ENCODE measurements around the gene CDADC1. TPM values are rescaled to one million over a fixed set of nuclear protein-coding genes. Genes with fewer than 3 reads are reported as not detected.
A peak's percentile ranks its signal among the peaks of the same experiment; 100 is the strongest.

CDADC1 gene
- total RNA-seq, 8 experiments from 2014 or later = 5.3 to 16.0 (median 8.2) TPM

- in situ Hi-C loops (cut with MboI; ENCODE audit: low pct_unique_long_range_greater_than_20kb in 2 of 9, low sequenced_read_pairs in 9 of 9, unreplicated experiment in 9 of 9) = no loop called here
- H3K4me1 ChIP-seq (replicated peaks in 1 of 2) = no peaks in the 10 kb centered on the region
- ATAC-seq (replicated peaks in 6 of 8) = peak; percentile 78 to 91 (median 84)
- 0 to 24% (median 5%) methylated on average over 2 to 23 of the region's 111 CpGs; no CpG with 5 or more reads in 4 of the 10 experiments for WGBS, 10 experiments
- H3K4me3 ChIP-seq = peak within 1 kb of the TSS; percentile 23 to 34 (median 32)
- no peak within 1 kb of the TSS for H3K27ac ChIP-seq
Measured at GRCh38 chr13:49220036-49220855, 27.5 kb upstream of the CDADC1 start, which contains the start of gene MLNR. TSS of gene MLNR (plus strand) at chr13:49220338. CDS start at chr13:49220338, 0 bp downstream.

DNA sequence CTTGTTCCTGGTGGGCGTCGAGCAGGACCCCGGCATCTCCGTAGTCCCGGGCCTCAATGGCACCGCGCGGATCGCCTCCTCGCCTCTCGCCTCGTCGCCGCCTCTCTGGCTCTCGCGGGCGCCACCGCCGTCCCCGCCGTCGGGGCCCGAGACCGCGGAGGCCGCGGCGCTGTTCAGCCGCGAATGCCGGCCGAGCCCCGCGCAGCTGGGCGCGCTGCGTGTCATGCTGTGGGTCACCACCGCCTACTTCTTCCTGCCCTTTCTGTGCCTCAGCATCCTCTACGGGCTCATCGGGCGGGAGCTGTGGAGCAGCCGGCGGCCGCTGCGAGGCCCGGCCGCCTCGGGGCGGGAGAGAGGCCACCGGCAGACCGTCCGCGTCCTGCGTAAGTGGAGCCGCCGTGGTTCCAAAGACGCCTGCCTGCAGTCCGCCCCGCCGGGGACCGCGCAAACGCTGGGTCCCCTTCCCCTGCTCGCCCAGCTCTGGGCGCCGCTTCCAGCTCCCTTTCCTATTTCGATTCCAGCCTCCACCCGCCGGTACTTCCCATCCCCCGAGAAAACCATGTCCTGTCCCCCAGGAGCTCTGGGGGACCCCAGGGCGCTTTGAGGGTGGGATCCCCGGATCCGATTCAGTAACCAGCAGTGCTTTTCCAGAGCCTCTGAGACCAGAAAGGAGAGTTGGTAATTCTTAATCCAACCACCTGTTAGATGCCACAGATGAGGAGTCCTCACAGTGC is 26.7 kb upstream of the CDADC1 start:
- in situ Hi-C loops (cut with MboI; ENCODE audit: low pct_unique_long_range_greater_than_20kb in 2 of 9, low sequenced_read_pairs in 9 of 9, unreplicated experiment in 9 of 9) = no loop called here
- H3K4me1 ChIP-seq (replicated peaks in 1 of 2) = no peaks in the 10 kb centered on the region
- peak in 5 of 8 experiments; percentile 10 to 29 (median 11) for ATAC-seq (replicated peaks in 6 of 8)
- 0 to 60% (median 5%) methylated on average over 1 to 17 of the region's 73 CpGs; no CpG with 5 or more reads in 4 of the 10 experiments for WGBS, 10 experiments
- H3K27ac ChIP-seq = no peak overlapping the region
- peak overlapping the region; percentile 23 to 34 (median 32) for H3K4me3 ChIP-seq

DNA sequence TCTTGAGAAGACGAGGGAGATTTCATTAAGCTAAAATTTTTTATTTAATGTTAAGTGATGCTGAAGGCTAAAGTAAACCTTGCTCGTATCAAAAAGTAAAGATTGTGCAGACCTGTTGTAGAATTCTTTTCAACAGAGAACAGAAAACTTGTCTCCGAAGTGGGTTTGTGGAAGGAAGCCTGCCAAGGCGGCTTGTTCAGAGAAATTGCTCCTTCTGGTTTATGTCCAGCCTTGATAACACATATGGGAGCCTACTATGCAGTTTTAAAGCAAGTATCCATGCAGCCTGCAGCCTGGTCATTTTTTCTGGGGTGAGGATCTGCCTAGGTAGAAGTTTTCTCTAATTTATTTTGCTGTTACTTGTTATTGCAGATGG is 26.1 kb upstream of the CDADC1 start:
- Histone ChIP-seq H3K4me1 (replicated peaks in 1 of 2) (no peaks in the 10 kb centered on the region), H3K4me3 (no peak overlapping the region), H3K27ac (no peak overlapping the region)
- WGBS, 10 experiments = 0 to 90% (median 66%) methylated on average over 1 to 4 of the region's 4 CpGs; no CpG with 5 or more reads in 1 of the 10 experiments
- in situ Hi-C loops (cut with MboI; ENCODE audit: low pct_unique_long_range_greater_than_20kb in 2 of 9, low sequenced_read_pairs in 9 of 9, unreplicated experiment in 9 of 9) = no loop called here
- no peak for ATAC-seq (replicated peaks in 6 of 8)

- Histone ChIP-seq H3K4me1 (replicated peaks in 1 of 2) (no peaks in the 10 kb centered on the region), H3K4me3 (no peak overlapping the region), H3K27ac (no peak overlapping the region)
- 10 to 86% (median 65%) methylated on average over 1 to 3 of the region's 5 CpGs; no CpG with 5 or more reads in 6 of the 10 experiments for WGBS, 10 experiments
- in situ Hi-C loops (cut with MboI; ENCODE audit: low pct_unique_long_range_greater_than_20kb in 2 of 9, low sequenced_read_pairs in 9 of 9, unreplicated experiment in 9 of 9) = no loop called here
- peak in 1 of 8 experiments; percentile 68 for ATAC-seq (replicated peaks in 6 of 8)
Measured at GRCh38 chr13:49225223-49226042, 22.3 kb upstream of the CDADC1 start.

- ATAC-seq (replicated peaks in 6 of 8) = no peak
- H3K27ac ChIP-seq = no peak overlapping the region
- H3K4me1 ChIP-seq (replicated peaks in 1 of 2) = no peaks in the 10 kb centered on the region
- in situ Hi-C loops (cut with MboI; ENCODE audit: low pct_unique_long_range_greater_than_20kb in 2 of 9, low sequenced_read_pairs in 9 of 9, unreplicated experiment in 9 of 9) = no loop called here
- WGBS, 10 experiments = 33 to 100% (median 94%) methylated on average over 1 to 5 of the region's 5 CpGs; no CpG with 5 or more reads in 1 of the 10 experiments
- H3K4me3 ChIP-seq = no peak overlapping the region
Measured at GRCh38 chr13:49226613-49227012, 21.1 kb upstream of the CDADC1 start.

DNA sequence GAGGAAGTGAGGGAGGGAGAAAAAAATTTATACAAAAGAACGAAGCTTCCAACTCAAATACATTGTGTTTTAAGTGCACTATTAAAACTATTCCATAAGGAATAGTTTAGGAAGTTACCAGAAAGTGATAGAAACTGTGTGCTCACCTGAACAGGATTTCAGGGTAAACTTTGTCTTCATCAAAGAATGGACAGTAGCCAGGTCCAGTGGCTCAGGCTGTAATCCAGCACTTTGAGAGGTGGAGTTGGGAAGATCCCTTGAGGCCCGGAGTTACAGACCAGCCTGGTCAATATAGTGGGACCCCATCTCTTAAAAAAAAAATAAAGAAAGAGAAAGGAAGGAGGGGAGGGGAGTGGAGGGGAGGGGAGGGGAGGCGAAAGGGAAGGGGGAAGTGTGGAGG is 13.0 kb upstream of the CDADC1 start:
- in situ Hi-C loops (cut with MboI; ENCODE audit: low pct_unique_long_range_greater_than_20kb in 2 of 9, low sequenced_read_pairs in 9 of 9, unreplicated experiment in 9 of 9) = no loop called here
- H3K4me1 ChIP-seq (replicated peaks in 1 of 2) = no peaks in the 10 kb centered on the region
- H3K27ac ChIP-seq = no peak overlapping the region
- 80 to 100% (median 92%) methylated on average over 1 to 2 of the region's 3 CpGs; no CpG with 5 or more reads in 3 of the 10 experiments for WGBS, 10 experiments
- H3K4me3 ChIP-seq = no peak overlapping the region
- no peak for ATAC-seq (replicated peaks in 6 of 8)

GRCh38 chr13:49235856-49236431 is 11.8 kb upstream of the CDADC1 start:
- ATAC-seq (replicated peaks in 6 of 8) = peak in 2 of 8 experiments; percentile 44 to 54
- Histone ChIP-seq H3K27ac (no peak overlapping the region), H3K4me3 (no peak overlapping the region), H3K4me1 (replicated peaks in 1 of 2) (no peaks in the 10 kb centered on the region)
- 72 to 100% (median 94%) methylated on average over 1 to 6 of the region's 6 CpGs; no CpG with 5 or more reads in 2 of the 10 experiments for WGBS, 10 experiments
- in situ Hi-C loops (cut with MboI; ENCODE audit: low pct_unique_long_range_greater_than_20kb in 2 of 9, low sequenced_read_pairs in 9 of 9, unreplicated experiment in 9 of 9) = no loop called here

GRCh38 chr13:49238621-49239020 is 9.1 kb upstream of the CDADC1 start:
- WGBS, 10 experiments = 80 to 100% (median 100%) methylated on average over 1 to 2 of the region's 2 CpGs; no CpG with 5 or more reads in 1 of the 10 experiments
- in situ Hi-C loops (cut with MboI; ENCODE audit: low pct_unique_long_range_greater_than_20kb in 2 of 9, low sequenced_read_pairs in 9 of 9, unreplicated experiment in 9 of 9) = no loop called here
- no peak for ATAC-seq (replicated peaks in 6 of 8)
- Histone ChIP-seq H3K27ac (no peak overlapping the region), H3K4me3 (no peak overlapping the region), H3K4me1 (replicated peaks in 1 of 2) (no peaks in the 10 kb centered on the region)

DNA sequence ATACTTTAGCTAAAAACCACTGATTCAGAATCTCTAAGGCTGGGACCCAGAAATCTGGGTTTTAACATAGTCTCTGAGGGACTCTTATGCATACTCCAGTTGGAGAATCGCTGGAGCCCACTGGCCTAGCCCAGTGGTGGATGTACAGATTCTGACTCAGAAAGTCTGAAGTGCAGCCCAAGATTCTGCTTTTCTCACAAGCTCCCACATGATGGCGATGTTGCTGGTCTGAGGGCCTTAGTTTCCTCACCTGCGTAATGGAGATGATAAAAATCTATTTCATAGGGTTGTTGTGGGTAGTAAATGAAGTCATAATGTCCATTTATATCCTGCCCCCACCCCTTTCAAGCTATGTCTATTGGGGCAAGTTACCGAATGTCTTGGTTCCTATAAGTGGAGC is 7.7 kb upstream of the CDADC1 start:
- no peak overlapping the region for H3K27ac ChIP-seq
- no peaks in the 10 kb centered on the region for H3K4me1 ChIP-seq (replicated peaks in 1 of 2)
- ATAC-seq (replicated peaks in 6 of 8) = peak in 3 of 8 experiments; percentile 72 to 79 (median 78)
- WGBS, 10 experiments = 14 to 80% (median 55%) methylated on average over 1 to 4 of the region's 4 CpGs
- in situ Hi-C loops (cut with MboI; ENCODE audit: low pct_unique_long_range_greater_than_20kb in 2 of 9, low sequenced_read_pairs in 9 of 9, unreplicated experiment in 9 of 9) = no loop called here
- no peak overlapping the region for H3K4me3 ChIP-seq

GRCh38 chr13:49241296-49241695 is 6.4 kb upstream of the CDADC1 start:
- 14 to 100% (median 86%) methylated on average over 1 to 7 of the region's 7 CpGs; no CpG with 5 or more reads in 4 of the 10 experiments for WGBS, 10 experiments
- H3K4me3 ChIP-seq = no peak overlapping the region
- H3K27ac ChIP-seq = no peak overlapping the region
- in situ Hi-C loops (cut with MboI; ENCODE audit: low pct_unique_long_range_greater_than_20kb in 2 of 9, low sequenced_read_pairs in 9 of 9, unreplicated experiment in 9 of 9) = no loop called here
- no peak for ATAC-seq (replicated peaks in 6 of 8)
- no peaks in the 10 kb centered on the region for H3K4me1 ChIP-seq (replicated peaks in 1 of 2)

- in situ Hi-C loops (cut with MboI; ENCODE audit: low pct_unique_long_range_greater_than_20kb in 2 of 9, low sequenced_read_pairs in 9 of 9, unreplicated experiment in 9 of 9) = no loop called here
- Histone ChIP-seq H3K4me3 (no peak overlapping the region), H3K27ac (no peak overlapping the region), H3K4me1 (replicated peaks in 1 of 2) (peaks cover 2 to 10% of the 10 kb centered on the region in 2 donors)
- no peak for ATAC-seq (replicated peaks in 6 of 8)
Measured at GRCh38 chr13:49245101-49245500, 2.6 kb upstream of the CDADC1 start.

DNA sequence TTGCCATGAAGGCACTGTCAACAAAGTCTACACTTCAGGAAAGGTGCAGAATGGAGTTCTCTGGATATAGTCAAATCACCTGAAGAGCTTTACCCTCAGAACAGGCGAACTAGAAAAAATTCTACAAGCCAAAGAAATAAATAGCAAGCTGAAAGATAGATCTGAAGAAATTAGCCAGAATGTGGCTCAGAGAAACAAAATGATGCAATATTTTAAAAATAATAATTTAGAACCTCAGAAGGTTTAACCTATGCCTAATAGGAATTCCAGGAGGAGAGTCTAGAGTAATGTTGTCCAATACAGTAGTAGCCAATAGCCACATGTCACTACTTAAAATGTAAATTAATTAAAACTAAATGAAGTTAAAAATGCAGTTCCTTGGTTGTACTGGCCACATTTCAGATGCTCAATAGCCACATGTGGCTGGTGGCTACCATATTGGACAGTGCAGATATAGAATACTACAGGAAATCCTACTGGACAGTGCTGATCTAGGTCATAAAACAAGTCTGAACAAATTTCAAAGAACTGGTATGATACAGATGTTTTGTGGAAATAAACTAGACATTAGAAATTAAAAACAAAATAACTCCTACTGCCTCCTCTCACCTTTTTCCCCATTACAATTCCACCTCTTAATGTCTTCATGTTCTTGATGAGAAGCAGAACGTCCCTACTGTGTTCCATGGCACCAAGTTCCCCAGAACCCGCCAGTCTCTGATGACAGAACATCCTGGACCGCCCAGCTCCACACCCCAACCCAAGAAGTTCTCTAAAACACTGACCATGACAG is 679 bp upstream of the CDADC1 start:
- in situ Hi-C loops (cut with MboI; ENCODE audit: low pct_unique_long_range_greater_than_20kb in 2 of 9, low sequenced_read_pairs in 9 of 9, unreplicated experiment in 9 of 9) = no loop called here

More for the DNA sequence above, 679 bp upstream of the CDADC1 start:
- peaks cover 2 to 10% of the 10 kb centered on the region in 2 donors for H3K4me1 ChIP-seq (replicated peaks in 1 of 2)
- H3K4me3 ChIP-seq = peak overlapping the region; percentile 56 to 89 (median 60)
- peak overlapping the region in 1 of 2 donors; percentile 9 for H3K27ac ChIP-seq
- peak; percentile 45 to 68 (median 52) for ATAC-seq (replicated peaks in 6 of 8)
- WGBS, 10 experiments = 16 to 100% (median 33%) methylated on average over 1 to 4 of the region's 4 CpGs; no CpG with 5 or more reads in 1 of the 10 experiments
